Measurements from ENCODE around the gene ACOX1.

GRCh38 chr17:75900691-75901533, 78.1 kb downstream of the ACOX1 start:
- TF ChIP-seq POLR2AphosphoS5 (IDR thresholded peaks at IDR 0.05; ENCODE audit: low read depth, low read length) (no peak), POLR2A (IDR thresholded peaks at IDR 0.05; ENCODE audit: low read depth, low read length) (no peak)
